GM10266 (cell line): ENCODE results near the gene P2RX5.

Experiments
- DNase-seq: peaks from one replicate; pipeline ENCODE4 v3.0.0; 2012; ENCODE audit errors: extremely low spot score
- CTCF ChIP-seq: IDR thresholded peaks from 2 replicates; pipeline ENCODE4 v1.5.1; 2012; ENCODE audit warnings: mild to moderate bottlenecking, low read depth; ENCODE audit not compliant: control insufficient read depth, insufficient read depth; ENCODE audit errors: missing control alignments

The P2RX5 gene

GRCh38 chr17:3695129-3695722, 729 bp downstream of the P2RX5 start:
- no peak for TF ChIP-seq CTCF
- no peak for DNase-seq

- no peak for TF ChIP-seq CTCF
- no peak for DNase-seq
Measured at GRCh38 chr17:3693829-3694231, 2.1 kb downstream of the P2RX5 start.

- TF ChIP-seq CTCF, result no peak
Measured at GRCh38 chr17:3693141-3693540, 2.8 kb downstream of the P2RX5 start.

GRCh38 chr17:3692346-3692745, 3.6 kb downstream of the P2RX5 start:
- no peak for DNase-seq
- TF ChIP-seq CTCF, result peak; percentile 19

More at GRCh38 chr17:3693141-3693540, 2.8 kb downstream of the P2RX5 start:
- no peak for DNase-seq

GRCh38 chr17:3691617-3692067, 4.3 kb downstream of the P2RX5 start:
- no peak for DNase-seq
- peak; percentile 31 for TF ChIP-seq CTCF

GRCh38 chr17:3690094-3690715, 5.8 kb downstream of the P2RX5 start:
- DNase-seq, result no peak
- TF ChIP-seq CTCF, result no peak

GRCh38 chr17:3689262-3690093, 6.5 kb downstream of the P2RX5 start:
- no peak for DNase-seq
- TF ChIP-seq CTCF, result no peak
